Coronary artery (tissue), 2 donors: Measurements from ENCODE around the gene MEF2C.

Experiments used
- DNase-seq: peaks from one replicate; pipeline ENCODE4 v3.0.0-alpha.2; 2017; ENCODE audit warnings: low spot score
- H3K27ac ChIP-seq, 2 donors: fragments of 200-600 bp; sonication (generic); one replicate each; pipeline ENCODE4 v1.5.1; 2016 to 2019
- H3K4me3 ChIP-seq: fragments of 200-600 bp; sonication (generic); 2 replicates; pipeline ENCODE4 v1.5.1; 2016; ENCODE audit warnings: mild to moderate bottlenecking, moderate library complexity
- TF ChIP-seq, protein P1 (sequence below): fragments of 200-600 bp; sonication (generic); IDR thresholded peaks from one replicate; pipeline ENCODE4 v1.5.1; 2019; ENCODE audit warnings: antibody characterized with exemption

Gene MEF2C

DNA sequence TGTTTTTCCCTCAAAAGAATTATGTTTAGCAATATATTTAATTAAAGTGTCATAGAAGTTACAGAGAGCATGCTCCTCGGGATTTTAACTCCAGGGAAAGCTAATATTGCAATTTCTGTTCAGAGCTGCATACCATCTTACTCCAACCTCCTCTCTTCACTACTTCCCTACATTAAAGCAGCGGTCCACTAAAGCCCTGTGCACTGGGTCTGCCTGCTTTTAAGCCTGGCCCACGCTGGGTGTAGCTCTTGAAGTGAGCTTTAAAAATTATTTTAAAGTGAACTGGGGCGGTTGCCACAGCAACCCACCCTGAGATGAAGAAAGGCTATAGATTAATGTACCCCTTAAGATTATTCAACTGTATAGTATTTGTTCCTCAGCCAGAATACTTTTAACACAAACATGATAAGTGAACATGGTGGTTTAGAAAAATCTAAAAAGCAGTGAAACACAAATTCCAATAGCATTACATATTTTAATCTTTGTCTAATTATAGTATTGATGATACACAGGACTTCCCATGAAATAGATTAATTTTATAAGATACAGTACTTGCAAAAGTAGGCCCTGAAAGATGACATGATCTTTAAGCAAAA, 3.9 kb upstream of the MEF2C start:
- H3K4me3 ChIP-seq, result peak overlapping the region; percentile 54
- TF ChIP-seq, protein P1, sequence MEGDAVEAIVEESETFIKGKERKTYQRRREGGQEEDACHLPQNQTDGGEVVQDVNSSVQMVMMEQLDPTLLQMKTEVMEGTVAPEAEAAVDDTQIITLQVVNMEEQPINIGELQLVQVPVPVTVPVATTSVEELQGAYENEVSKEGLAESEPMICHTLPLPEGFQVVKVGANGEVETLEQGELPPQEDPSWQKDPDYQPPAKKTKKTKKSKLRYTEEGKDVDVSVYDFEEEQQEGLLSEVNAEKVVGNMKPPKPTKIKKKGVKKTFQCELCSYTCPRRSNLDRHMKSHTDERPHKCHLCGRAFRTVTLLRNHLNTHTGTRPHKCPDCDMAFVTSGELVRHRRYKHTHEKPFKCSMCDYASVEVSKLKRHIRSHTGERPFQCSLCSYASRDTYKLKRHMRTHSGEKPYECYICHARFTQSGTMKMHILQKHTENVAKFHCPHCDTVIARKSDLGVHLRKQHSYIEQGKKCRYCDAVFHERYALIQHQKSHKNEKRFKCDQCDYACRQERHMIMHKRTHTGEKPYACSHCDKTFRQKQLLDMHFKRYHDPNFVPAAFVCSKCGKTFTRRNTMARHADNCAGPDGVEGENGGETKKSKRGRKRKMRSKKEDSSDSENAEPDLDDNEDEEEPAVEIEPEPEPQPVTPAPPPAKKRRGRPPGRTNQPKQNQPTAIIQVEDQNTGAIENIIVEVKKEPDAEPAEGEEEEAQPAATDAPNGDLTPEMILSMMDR, result no peak
- DNase-seq, result no peak
- peak overlapping the region; percentile 83 to 96 for H3K27ac ChIP-seq

DNA sequence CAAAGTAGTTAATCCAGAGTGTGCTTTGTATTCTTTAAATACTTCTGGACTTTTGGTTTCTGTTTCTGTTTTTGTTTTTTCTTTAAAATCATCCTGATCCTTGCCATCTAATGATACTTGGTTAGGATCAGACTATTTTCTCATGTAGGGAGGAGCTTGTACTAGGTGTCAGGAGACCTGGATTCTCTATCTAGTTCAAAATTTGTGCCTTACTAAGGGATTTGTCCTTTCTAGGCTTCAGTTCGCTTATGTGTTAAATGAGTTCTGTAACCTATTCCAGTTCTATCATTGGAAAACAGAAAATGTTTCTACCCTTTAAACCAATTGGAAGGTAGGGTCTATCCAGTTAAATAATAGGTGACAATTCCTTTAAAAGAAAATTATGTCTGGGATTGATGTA, 3.3 kb upstream of the MEF2C start:
- Histone ChIP-seq H3K27ac (peak overlapping the region; percentile 83 to 96), H3K4me3 (peak overlapping the region; percentile 54)
- DNase-seq, result no peak
- TF ChIP-seq, protein P1, result no peak

DNA sequence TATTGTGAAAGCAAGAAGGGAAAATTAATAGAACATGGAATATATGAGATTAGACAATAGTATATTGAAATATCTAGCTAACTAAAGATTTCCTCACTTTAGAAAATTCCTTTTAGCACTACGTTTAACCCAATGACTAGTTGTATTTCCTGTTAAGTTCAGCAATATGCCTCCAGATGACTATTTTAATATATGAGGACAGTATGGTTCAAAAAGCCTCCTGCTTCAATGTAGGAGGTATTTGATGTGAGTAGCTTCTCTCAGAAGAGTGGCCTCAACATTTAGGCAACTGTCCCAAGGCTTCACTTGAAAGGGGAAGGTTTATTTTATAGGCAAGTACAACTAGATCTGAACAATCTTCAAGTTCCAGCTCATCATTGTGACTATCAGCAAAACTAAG, 2.0 kb upstream of the MEF2C start:
- peak overlapping the region; percentile 83 to 90 for H3K27ac ChIP-seq
- H3K4me3 ChIP-seq, result peak overlapping the region; percentile 82
- DNase-seq, result no peak
- TF ChIP-seq, protein P1, result no peak

DNA sequence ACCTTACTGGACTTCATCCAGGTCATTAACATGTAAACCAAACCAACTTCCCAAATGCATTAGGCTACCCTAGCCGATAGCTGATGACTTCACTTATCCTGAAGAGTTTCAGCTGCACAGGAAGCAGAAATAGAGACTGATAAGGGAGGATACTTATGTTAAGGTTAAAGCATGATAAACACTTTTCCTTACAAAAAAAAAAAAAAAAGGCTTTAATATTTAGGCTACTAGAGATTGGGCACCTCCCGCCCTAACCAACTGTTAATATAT, 1.6 kb upstream of the MEF2C start:
- peak overlapping the region; percentile 83 to 90 for H3K27ac ChIP-seq
- peak overlapping the region; percentile 82 for H3K4me3 ChIP-seq
- TF ChIP-seq, protein P1, result no peak
- DNase-seq, result no peak

DNA sequence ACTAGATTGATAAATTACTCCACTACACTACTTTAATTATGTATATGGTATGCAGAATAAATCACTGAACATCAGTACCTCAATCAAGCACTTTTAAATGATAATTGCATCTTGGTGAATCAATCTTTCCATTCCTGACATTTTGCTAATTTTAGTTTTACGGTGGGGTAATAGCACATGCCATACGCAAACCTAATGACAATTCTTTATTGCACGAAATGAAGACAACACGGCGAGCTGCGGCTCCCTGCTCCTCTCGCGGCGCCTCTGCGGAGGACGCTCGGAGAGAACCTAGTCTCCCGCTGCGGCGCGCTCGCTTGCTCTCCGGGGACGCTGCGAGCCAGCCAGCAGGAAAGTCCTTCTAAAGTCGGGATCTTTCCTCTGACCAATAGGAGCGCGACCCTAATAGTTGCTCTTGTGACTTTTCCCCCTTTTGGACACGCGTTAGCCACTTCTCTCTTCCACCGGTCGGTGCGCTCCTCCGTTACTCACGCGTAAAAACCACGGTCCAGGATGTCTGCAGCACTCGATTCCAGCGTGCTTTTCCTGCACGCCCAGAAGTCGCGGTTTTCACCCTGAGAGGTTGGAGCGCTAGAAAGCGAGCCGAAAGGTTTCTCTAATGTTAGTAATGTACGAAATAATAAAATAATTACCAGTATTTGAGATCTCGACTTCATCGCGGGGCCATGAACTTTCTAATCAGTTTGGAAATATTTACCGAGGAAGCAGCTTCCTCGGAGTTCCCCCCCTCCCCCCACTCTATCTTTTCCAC, 1.0 kb upstream of the MEF2C start:
- Histone ChIP-seq H3K4me3 (peak overlapping the region; percentile 82), H3K27ac (peak overlapping the region; percentile 83 to 90)
- DNase-seq, result peak; percentile 87
- TF ChIP-seq, protein P1, result no peak

DNA sequence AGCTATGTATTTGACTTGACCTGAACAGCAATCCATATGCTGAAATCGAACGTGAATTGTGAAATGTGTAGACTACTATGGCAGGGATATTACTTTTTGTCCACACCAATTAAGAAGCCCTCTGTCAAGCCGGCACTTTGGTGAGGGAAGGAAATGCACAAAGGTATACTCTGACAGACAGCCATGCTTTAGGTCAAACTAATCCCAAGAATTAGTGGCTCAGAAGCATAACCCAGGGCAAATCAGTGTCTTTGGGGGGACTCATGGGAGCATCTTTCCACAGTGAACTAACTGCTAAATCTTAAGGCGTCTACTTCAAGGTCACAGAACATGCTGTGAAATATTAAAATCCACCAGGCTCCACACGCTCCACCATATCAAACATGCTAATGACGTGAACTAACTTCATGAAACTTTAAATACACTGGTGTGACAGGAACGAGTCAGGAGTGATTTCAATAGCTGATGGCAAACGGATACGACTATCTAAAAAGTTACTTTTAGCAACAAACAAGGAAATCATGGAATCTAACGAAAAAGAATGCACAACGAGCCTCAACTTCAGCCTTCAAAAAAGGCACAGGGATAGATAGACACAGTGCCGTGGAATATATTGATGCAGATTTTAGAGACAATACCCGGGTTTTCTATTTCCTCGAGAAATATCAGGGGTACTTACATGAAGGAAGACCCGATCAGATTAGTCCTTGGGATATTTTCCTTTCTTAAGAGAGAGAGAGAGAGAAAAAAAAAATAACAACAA, 527 bp downstream of the MEF2C start:
- Histone ChIP-seq H3K4me3 (peak overlapping the region; percentile 82), H3K27ac (peak overlapping the region; percentile 83 to 90)
- TF ChIP-seq, protein P1, result no peak
- no peak for DNase-seq
